ENCODE data around the gene PHC2. TPM values are rescaled to one million over a fixed set of nuclear protein-coding genes. Genes with fewer than 3 reads are reported as not detected.

Gene PHC2
- total and polyA plus RNA-seq, 9 of the 15 experiments (the other 6 are each of a cell fraction or from before 2014, with no cell fraction given) = 3.1 to 67.6 (median 34.6) TPM

GRCh38 chr1:33465316-33465715, 34.4 kb upstream of the PHC2 start:
- H3K27ac ChIP-seq (ENCODE audit: extremely low read depth, low read depth, low read length) = no peak overlapping the region
- H3K9ac ChIP-seq (ENCODE audit: insufficient read depth in 1 of 2, low read depth in 2 of 2, low read length in 2 of 2) = no peak overlapping the region
- WGBS (ENCODE audit: insufficient coverage, low coverage, missing lambda C conversion rate) = 3% methylated on average over 2 of the region's 2 CpGs
- peaks cover 4 to 36% of the 10 kb centered on the region in 2 experiments; a peak in 3 of 5 replicates for H3K27me3 ChIP-seq (ENCODE audit: control insufficient read depth in 2 of 2, insufficient read depth in 2 of 2, low read length in 2 of 2)
- in situ Hi-C loops (cut with MboI) (no loop called here), intact Hi-C loops (cut with micrococcal nuclease) (loop anchor here (5.0 kb wide), 1 partner anchor 248 kb away; no protein-coding TSS in a partner anchor)
- H3K4me1 ChIP-seq (replicated peaks in 1 of 2; ENCODE audit: control insufficient read depth in 2 of 2, insufficient read depth in 2 of 2, low read length in 2 of 2) = peaks cover 0 to 5% of the 10 kb centered on the region in 2 experiments; a peak in 3 of 5 replicates
- no peaks in the 10 kb centered on the region for H3K79me2 ChIP-seq (ENCODE audit: control insufficient read depth, insufficient read depth, low read length)
- ATAC-seq (no peak), DNase-seq (ENCODE audit: extremely low read depth in 1 of 4, low spot score in 3 of 4) (no peak), FAIRE-seq (no peak)
- no peaks in the 10 kb centered on the region for H3K36me3 ChIP-seq (ENCODE audit: control insufficient read depth, insufficient read depth, low read length)
- H3K9me1 ChIP-seq (ENCODE audit: control insufficient read depth, insufficient read depth, low read length) = no peaks in the 10 kb centered on the region
- no peaks in the 10 kb centered on the region for H4K20me1 ChIP-seq (replicated peaks; ENCODE audit: control insufficient read depth, insufficient read depth, low read length)
- no peak overlapping the region for H2AFZ ChIP-seq (ENCODE audit: low read depth, low read length)
- H3K4me2 ChIP-seq (ENCODE audit: insufficient read depth, low read length) = no peak overlapping the region
- ChIA-PET CTCF (ENCODE audit: low intra/inter-chr PET ratio) (no interaction called here), POLR2A (interaction anchor here (0.7 kb wide), 1 partner anchor 10 kb away, joined by 3 read pairs; no protein-coding TSS in a partner anchor)
- no peak for TF ChIP-seq THAP7 (CRISPR knock-in tag; IDR thresholded peaks at IDR 0.05)
- 0 out of 2 replicates have a peak, but pooled peaks have one; percentile 25 for TF ChIP-seq SPI1 (IDR thresholded peaks at IDR 0.05; ENCODE audit: borderline replicate concordance, low read depth, low read length)
- no peak for TF ChIP-seq ZMIZ1 (IDR thresholded peaks at IDR 0.05; ENCODE audit: low read depth in 2 of 2, low read length in 2 of 2)
- H3K9me3 ChIP-seq (replicated peaks; ENCODE audit: control insufficient read depth, insufficient read depth, low read depth, low read length) = no peaks in the 10 kb centered on the region
- no TSS peak for BruUV-seq (replicated peaks)
- H3K4me3 ChIP-seq = no peak overlapping the region

Data from K562 (cell line).